HFFc6 (cell line): ENCODE measurements around the gene SGIP1. TPM values are rescaled to one million over a fixed set of nuclear protein-coding genes. Genes with fewer than 3 reads are reported as not detected.

ENCODE experiments used
- DNase-seq: peaks from one replicate; pipeline ENCODE4 v3.0.0-alpha.2; 2018
- H3K27ac Mint-ChIP-seq: 2 replicates; pipeline ENCODE4 v1.8.0; 2020; ENCODE audit warnings: mild to moderate bottlenecking, mixed read lengths
- H3K27me3 Mint-ChIP-seq: 2 replicates; pipeline ENCODE4 v1.8.0; 2021; ENCODE audit warnings: mild to moderate bottlenecking, moderate library complexity, mixed read lengths; ENCODE audit not compliant: insufficient read depth
- H3K36me3 Mint-ChIP-seq: 2 replicates; pipeline ENCODE4 v1.8.0; 2021; ENCODE audit warnings: low read depth, mixed read lengths
- H3K4me1 Mint-ChIP-seq: 2 replicates; pipeline ENCODE4 v1.8.0; 2020; ENCODE audit warnings: low read depth, mixed read lengths
- H3K4me3 Mint-ChIP-seq: 2 replicates; pipeline ENCODE4 v1.8.0; 2020; ENCODE audit warnings: mild to moderate bottlenecking, moderate library complexity, mixed read lengths
- H3K9me3 Mint-ChIP-seq: 2 replicates; pipeline ENCODE4 v1.8.0; 2020; ENCODE audit warnings: mild to moderate bottlenecking, mixed read lengths
- CTCF ChIP-seq: fragments of 200-600 bp; sonication (generic); IDR thresholded peaks from 2 replicates; pipeline ENCODE4 v1.5.0; 2021; ENCODE audit warnings: antibody characterized with exemption, mild to moderate bottlenecking
- total RNA-seq, 6 experiments: library from RNA; stranded (reverse); fragmentation: NEBNext Ultra II Directional; extraction: Animal tissue kit (Norgen Biotek cat#: 25700); gene quantifications; 2 replicates in 1 of 6; 3 replicates in 5 of 6; pipeline ENCODE4 v1.2.3, GENCODE V29; 2021

SGIP1 gene
- total RNA-seq, 6 experiments from 2014 or later: 53.3 to 72.0 (median 57.9) TPM

- peaks cover 62% of the 10 kb centered on the region for H3K36me3 Mint-ChIP-seq
- peaks cover 93% of the 10 kb centered on the region for H3K4me1 Mint-ChIP-seq
- H3K27me3 Mint-ChIP-seq: no peaks in the 10 kb centered on the region
- no peak for DNase-seq
- no peak for TF ChIP-seq CTCF
- peaks cover 3% of the 10 kb centered on the region for H3K9me3 Mint-ChIP-seq
- no peak overlapping the region for H3K4me3 Mint-ChIP-seq
- peak overlapping the region; percentile 92 for H3K27ac Mint-ChIP-seq
Observed at GRCh38 chr1:66552829-66553228, 18.9 kb downstream of the SGIP1 start.

- H3K4me1 Mint-ChIP-seq: peaks cover 90% of the 10 kb centered on the region
Observed at GRCh38 chr1:66553846-66554245, 19.9 kb downstream of the SGIP1 start.

DNA sequence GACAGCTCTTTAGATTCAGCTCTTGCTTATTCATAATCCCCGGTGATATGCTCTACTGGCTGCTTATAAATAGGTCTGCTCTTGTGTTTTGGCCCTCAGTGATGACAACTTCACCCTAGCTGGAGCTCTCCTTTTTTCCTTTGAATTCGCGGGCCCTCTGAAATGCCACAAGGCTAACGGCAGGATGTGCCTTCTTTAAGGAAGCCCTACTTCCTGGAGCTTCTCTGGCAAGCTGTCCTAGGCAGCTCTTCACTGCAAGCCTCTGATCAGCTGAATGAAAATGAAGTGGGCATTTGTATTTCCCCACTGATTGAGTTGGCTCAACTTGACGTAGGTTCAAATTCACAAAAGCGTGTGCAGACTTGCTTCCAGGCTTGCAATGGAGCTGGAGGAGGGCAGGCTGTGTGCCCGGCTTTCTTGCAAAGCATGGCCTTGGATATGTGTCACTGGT lies 22.2 kb downstream of the SGIP1 start:
- Mint-ChIP-seq H3K9me3 (peaks cover 3% of the 10 kb centered on the region), H3K4me3 (no peak overlapping the region), H3K36me3 (peaks cover 57% of the 10 kb centered on the region), H3K4me1 (peaks cover 93% of the 10 kb centered on the region), H3K27ac (peak overlapping the region; percentile 68), H3K27me3 (no peaks in the 10 kb centered on the region)
- TF ChIP-seq CTCF: no peak
- no peak for DNase-seq

More at GRCh38 chr1:66553846-66554245, 19.9 kb downstream of the SGIP1 start:
- no peak; the same call in 1 of the 2 replicates for TF ChIP-seq CTCF
- DNase-seq: peak; percentile 87
- H3K36me3 Mint-ChIP-seq: peaks cover 60% of the 10 kb centered on the region
- no peaks in the 10 kb centered on the region for H3K27me3 Mint-ChIP-seq
- H3K9me3 Mint-ChIP-seq: peaks cover 3% of the 10 kb centered on the region
- peak overlapping the region; percentile 61 for H3K4me3 Mint-ChIP-seq
- peak overlapping the region; percentile 92 for H3K27ac Mint-ChIP-seq

DNA sequence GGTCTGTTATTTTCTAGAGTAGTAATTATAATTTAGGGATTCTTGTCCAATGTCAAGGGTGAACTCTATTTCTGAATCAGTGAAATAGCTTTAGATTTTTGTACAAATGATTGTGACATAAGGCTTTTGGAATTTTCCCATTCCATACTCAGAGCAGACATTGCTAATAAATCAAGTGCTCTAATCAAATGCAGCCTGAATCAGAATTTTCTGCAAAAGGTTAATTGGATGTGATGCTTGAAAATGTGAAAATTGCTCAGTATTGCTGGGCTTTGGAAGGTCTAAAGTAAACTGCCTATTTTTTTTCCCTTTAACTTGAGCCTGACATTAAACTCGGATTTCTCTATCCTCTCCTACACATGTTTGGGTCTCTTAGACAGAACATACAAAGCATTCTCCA lies 23.2 kb downstream of the SGIP1 start:
- Mint-ChIP-seq H3K4me3 (peak overlapping the region; percentile 26), H3K27me3 (no peaks in the 10 kb centered on the region), H3K36me3 (peaks cover 57% of the 10 kb centered on the region), H3K27ac (peak overlapping the region; percentile 68), H3K4me1 (peaks cover 96% of the 10 kb centered on the region), H3K9me3 (peaks cover 3% of the 10 kb centered on the region)
- peak; percentile 74 for DNase-seq
- no peak for TF ChIP-seq CTCF

DNA sequence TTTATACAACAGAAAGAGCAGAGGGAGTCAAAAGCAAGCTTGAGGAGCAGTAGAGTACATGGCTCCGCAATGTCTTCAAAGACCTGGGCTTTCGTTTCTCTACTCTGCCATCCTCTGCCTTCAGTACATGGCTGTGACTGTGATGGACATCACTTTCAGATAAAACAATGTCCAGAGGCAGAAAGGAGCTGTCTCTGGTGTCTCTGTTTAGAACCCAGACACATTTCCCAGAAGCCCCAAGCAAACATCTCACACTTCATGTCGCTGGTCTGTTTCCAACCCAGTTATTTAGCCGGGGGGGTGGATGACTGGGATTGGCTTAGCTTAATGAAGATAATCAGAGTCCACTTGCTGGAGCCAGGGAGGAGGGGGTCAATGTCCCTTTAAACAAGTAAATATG lies 25.6 kb downstream of the SGIP1 start:
- peaks cover 7% of the 10 kb centered on the region for H3K27me3 Mint-ChIP-seq
- no peaks in the 10 kb centered on the region for H3K9me3 Mint-ChIP-seq
- H3K36me3 Mint-ChIP-seq: peaks cover 38% of the 10 kb centered on the region
- no peak for TF ChIP-seq CTCF
- DNase-seq: no peak
- no peak overlapping the region for H3K4me3 Mint-ChIP-seq
- no peak overlapping the region for H3K27ac Mint-ChIP-seq
- H3K4me1 Mint-ChIP-seq: peaks cover 97% of the 10 kb centered on the region

- peaks cover 38% of the 10 kb centered on the region for H3K36me3 Mint-ChIP-seq
- peak overlapping the region; percentile 99 for H3K27ac Mint-ChIP-seq
- peaks cover 91% of the 10 kb centered on the region for H3K4me1 Mint-ChIP-seq
- peak overlapping the region; percentile 89 for H3K4me3 Mint-ChIP-seq
- H3K27me3 Mint-ChIP-seq: peaks cover 13% of the 10 kb centered on the region
- no peak for TF ChIP-seq CTCF
- DNase-seq: no peak
- peaks cover 9% of the 10 kb centered on the region for H3K9me3 Mint-ChIP-seq
Observed at GRCh38 chr1:66562561-66562960, 28.6 kb downstream of the SGIP1 start.
